ENCODE measurements around the gene SECISBP2.
"Not testable (repeated sequence)": the region's sequence is repeated elsewhere in the genome, so short reads cannot be mapped to it uniquely, and the experiment has no call there.

Gene SECISBP2

DNA sequence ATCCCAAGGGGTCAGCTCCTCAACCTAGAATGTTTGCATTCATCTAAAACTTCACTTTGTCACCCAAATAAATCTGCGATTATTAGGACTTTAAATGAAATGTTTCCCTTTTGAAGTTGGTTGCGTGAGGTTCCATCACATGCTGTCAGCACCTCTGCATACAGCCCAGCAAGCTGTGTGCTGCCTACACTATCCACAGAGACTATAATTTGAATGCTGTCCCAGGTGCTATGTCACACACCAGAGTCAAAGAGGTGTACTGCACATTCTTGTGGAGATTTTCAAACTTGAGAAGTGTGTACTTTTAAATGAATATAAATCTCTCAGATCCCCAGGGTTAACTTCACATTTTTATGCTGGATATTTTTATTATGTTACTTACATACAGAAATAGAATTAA is 26.6 kb upstream of the SECISBP2 start:
- peaks cover 5% of the 10 kb centered on the region for H3K27me3 Mint-ChIP-seq (ENCODE audit: low read depth, poor library complexity)
- H3K4me3 Mint-ChIP-seq, result no peak overlapping the region
- H3K9me3 Mint-ChIP-seq, result peaks cover 31% of the 10 kb centered on the region
- no peaks in the 10 kb centered on the region for H3K4me1 Mint-ChIP-seq
- no peak for DNase-seq
- no peak overlapping the region for H3K27ac Mint-ChIP-seq
- H3K36me3 Mint-ChIP-seq (ENCODE audit: low read depth), result peaks cover 28% of the 10 kb centered on the region
- TF ChIP-seq, protein P1, sequence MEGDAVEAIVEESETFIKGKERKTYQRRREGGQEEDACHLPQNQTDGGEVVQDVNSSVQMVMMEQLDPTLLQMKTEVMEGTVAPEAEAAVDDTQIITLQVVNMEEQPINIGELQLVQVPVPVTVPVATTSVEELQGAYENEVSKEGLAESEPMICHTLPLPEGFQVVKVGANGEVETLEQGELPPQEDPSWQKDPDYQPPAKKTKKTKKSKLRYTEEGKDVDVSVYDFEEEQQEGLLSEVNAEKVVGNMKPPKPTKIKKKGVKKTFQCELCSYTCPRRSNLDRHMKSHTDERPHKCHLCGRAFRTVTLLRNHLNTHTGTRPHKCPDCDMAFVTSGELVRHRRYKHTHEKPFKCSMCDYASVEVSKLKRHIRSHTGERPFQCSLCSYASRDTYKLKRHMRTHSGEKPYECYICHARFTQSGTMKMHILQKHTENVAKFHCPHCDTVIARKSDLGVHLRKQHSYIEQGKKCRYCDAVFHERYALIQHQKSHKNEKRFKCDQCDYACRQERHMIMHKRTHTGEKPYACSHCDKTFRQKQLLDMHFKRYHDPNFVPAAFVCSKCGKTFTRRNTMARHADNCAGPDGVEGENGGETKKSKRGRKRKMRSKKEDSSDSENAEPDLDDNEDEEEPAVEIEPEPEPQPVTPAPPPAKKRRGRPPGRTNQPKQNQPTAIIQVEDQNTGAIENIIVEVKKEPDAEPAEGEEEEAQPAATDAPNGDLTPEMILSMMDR (IDR thresholded peaks at IDR 0.05), result no peak

DNA sequence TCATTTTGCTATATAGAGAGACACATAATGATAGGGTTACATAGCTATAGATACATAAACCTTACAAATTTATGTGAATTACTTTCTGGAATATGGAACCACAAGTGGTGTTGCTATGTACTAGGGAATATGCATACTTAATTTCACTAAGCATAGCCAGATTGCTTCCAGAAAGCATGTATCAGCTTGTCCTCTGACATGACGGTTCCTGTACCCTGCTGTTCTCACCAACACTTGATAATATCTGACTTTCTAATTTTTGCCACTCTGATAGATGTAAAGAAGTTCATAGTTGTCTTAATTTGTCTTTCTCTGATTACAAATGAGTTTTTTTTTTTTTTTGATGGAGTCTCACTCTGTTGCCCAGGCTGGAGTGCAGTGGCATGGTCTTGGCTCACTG is 25.3 kb upstream of the SECISBP2 start:
- Mint-ChIP-seq H3K27ac (no peak overlapping the region), H3K9me3 (peaks cover 33% of the 10 kb centered on the region), H3K4me3 (no peak overlapping the region), H3K36me3 (ENCODE audit: low read depth) (peaks cover 24% of the 10 kb centered on the region), H3K27me3 (ENCODE audit: low read depth, poor library complexity) (peaks cover 5% of the 10 kb centered on the region), H3K4me1 (no peaks in the 10 kb centered on the region)
- TF ChIP-seq, protein P1 (IDR thresholded peaks at IDR 0.05), result no peak
- DNase-seq, result no peak

GRCh38 chr9:89295400-89295799 is 22.9 kb upstream of the SECISBP2 start:
- no peak for DNase-seq
- peaks cover 24% of the 10 kb centered on the region for H3K36me3 Mint-ChIP-seq (ENCODE audit: low read depth)
- H3K27ac Mint-ChIP-seq, result no peak overlapping the region
- H3K4me3 Mint-ChIP-seq, result no peak overlapping the region
- TF ChIP-seq, protein P1 (IDR thresholded peaks at IDR 0.05), result no peak
- H3K9me3 Mint-ChIP-seq, result peaks cover 40% of the 10 kb centered on the region
- no peaks in the 10 kb centered on the region for H3K4me1 Mint-ChIP-seq
- H3K27me3 Mint-ChIP-seq (ENCODE audit: low read depth, poor library complexity), result no peaks in the 10 kb centered on the region

DNA sequence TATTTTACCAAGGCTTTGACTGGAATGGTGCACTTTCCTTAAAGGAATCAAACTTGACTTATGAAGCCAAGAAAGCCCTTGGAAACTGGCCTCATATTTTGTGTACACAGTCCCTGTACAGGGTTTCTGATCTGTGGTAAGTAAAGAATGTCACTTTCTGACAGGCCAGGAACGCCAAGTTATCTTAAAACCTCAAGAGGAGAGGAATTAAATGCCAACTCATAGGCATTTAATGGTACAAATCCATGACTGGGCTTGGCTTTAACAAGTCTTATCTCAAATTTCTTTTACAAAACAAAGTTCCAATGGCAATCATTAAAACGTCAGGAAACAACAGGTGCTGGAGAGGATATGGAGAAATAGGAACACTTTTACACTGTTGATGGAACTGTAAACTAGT is 16.3 kb upstream of the SECISBP2 start:
- H3K27ac Mint-ChIP-seq; DNase-seq; H3K27me3 Mint-ChIP-seq (ENCODE audit: low read depth, poor library complexity); H3K4me3 Mint-ChIP-seq; H3K4me1 Mint-ChIP-seq: not testable (repeated sequence)
- peaks cover 15% of the 10 kb centered on the region for H3K9me3 Mint-ChIP-seq
- H3K36me3 Mint-ChIP-seq (ENCODE audit: low read depth), result peaks cover 24% of the 10 kb centered on the region

DNA sequence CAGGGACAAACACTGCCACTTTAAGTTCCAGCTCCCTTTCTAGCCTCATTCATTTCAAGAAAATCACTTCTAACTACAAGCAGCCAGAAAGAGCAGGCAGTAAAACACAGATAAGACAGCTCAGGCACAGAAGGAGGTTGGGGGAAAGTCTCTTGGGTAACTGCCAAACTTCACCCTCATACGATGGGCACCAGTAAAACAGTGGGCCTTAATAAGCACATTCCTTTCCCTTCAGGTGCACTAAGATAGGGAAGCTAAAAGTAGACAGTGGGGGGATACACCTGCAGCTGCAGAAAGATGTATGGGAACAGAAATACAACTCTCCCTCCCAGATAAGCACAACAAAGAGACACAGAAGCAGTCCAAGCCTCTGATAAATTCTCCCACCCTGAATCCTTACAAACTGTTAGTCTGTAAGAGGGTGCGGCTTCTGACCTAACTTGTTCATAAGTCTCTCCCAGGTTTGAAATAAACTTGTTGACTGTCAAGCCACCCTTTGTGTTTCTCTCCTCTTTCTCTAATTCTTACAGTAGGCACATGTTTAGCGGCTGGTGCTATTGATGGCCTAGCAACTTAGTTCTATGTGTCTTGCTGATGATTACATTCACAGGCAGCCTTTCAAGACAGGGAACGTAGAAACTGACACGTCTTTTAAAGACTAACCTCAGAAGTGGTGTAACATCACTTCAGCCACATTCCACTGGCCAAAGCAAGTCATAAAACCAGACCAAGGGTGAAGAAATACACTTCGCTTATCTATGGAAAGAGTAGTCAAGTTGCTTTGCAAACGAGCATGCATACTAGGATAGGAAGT is 14.1 kb upstream of the SECISBP2 start:
- H3K27ac Mint-ChIP-seq, result no peak overlapping the region
- no peaks in the 10 kb centered on the region for H3K27me3 Mint-ChIP-seq (ENCODE audit: low read depth, poor library complexity)
- TF ChIP-seq, protein P1 (IDR thresholded peaks at IDR 0.05), result no peak
- H3K4me3 Mint-ChIP-seq, result no peak overlapping the region
- H3K36me3 Mint-ChIP-seq (ENCODE audit: low read depth), result peaks cover 36% of the 10 kb centered on the region
- no peak for DNase-seq
- H3K4me1 Mint-ChIP-seq, result peaks cover 14% of the 10 kb centered on the region
- peaks cover 15% of the 10 kb centered on the region for H3K9me3 Mint-ChIP-seq

GRCh38 chr9:89304834-89305188 is 13.5 kb upstream of the SECISBP2 start:
- H3K36me3 Mint-ChIP-seq (ENCODE audit: low read depth), result peaks cover 36% of the 10 kb centered on the region
- TF ChIP-seq, protein P1 (IDR thresholded peaks at IDR 0.05), result no peak
- no peak overlapping the region for H3K27ac Mint-ChIP-seq
- no peak overlapping the region for H3K4me3 Mint-ChIP-seq
- peaks cover 19% of the 10 kb centered on the region for H3K4me1 Mint-ChIP-seq
- H3K27me3 Mint-ChIP-seq (ENCODE audit: low read depth, poor library complexity), result no peaks in the 10 kb centered on the region
- DNase-seq, result no peak
- H3K9me3 Mint-ChIP-seq, result peaks cover 14% of the 10 kb centered on the region

All from nephron progenitor cell (in vitro differentiated cells).